Adrenal gland (tissue), 12 donors: ENCODE results near the gene GABPB1. TPM values are rescaled to one million over a fixed set of nuclear protein-coding genes. Genes with fewer than 3 reads are reported as not detected.

ENCODE experiments used
- DNase-seq, 7 donors: peaks; one replicate each; pipeline ENCODE4 v3.0.0-alpha.2; 2019 to 2020
- H3K27ac ChIP-seq, 5 donors: fragments of 200-600 bp; sonication (generic) in 4 of 5; 1 replicate in 3 of 5; 2 replicates in 2 of 5; pipeline versions ENCODE4 v1.5.1 to v1.8.0; 2016 to 2020; ENCODE audit warnings: mild to moderate bottlenecking in 1 of 5
- H3K27me3 ChIP-seq: fragments of 200-600 bp; 2 replicates; pipeline ENCODE4 v1.8.0; 2021
- H3K36me3 ChIP-seq, 2 donors: fragments of 200-600 bp; replicated peaks in 1 of 2; 1 replicate in 1 of 2; 2 replicates in 1 of 2; pipeline versions ENCODE4 v1.5.1 to v1.8.0; 2018 to 2022
- H3K4me1 ChIP-seq, 2 donors: fragments of 200-600 bp; replicated peaks in 1 of 2; 1 replicate in 1 of 2; 2 replicates in 1 of 2; pipeline versions ENCODE4 v1.5.1 to v1.8.0; 2018 to 2021
- H3K4me3 ChIP-seq, 4 donors: fragments of 200-600 bp; sonication (generic) in 3 of 4; one replicate each; pipeline ENCODE4 v1.5.1; 2016 to 2018
- H3K9me3 ChIP-seq, 3 donors: fragments of 200-600 bp; sonication (generic) in 1 of 3; replicated peaks in 1 of 3; 1 replicate in 2 of 3; 2 replicates in 1 of 3; pipeline versions ENCODE4 v1.5.1 to v1.8.0; 2016 to 2021
- CTCF ChIP-seq, 6 experiments: fragments of 450-650 bp in 4 of 6; fragments of 200-600 bp in 2 of 6; sonication (generic) in 1 of 6; IDR thresholded peaks; 1 replicate in 5 of 6; 2 replicates in 1 of 6; pipeline versions ENCODE4 v1.5.1 to v1.8.0; 2016 to 2021; ENCODE audit warnings: antibody characterized with exemption in 6 of 6, mild to moderate bottlenecking in 2 of 6, moderate library complexity in 1 of 6
- POLR2A ChIP-seq, 2 donors: fragments of 450-650 bp; IDR thresholded peaks; one replicate each; pipeline ENCODE4 v1.6.1; 2017; ENCODE audit warnings: antibody characterized with exemption in 2 of 2, mild to moderate bottlenecking in 2 of 2, moderate library complexity in 1 of 2
- WGBS, 4 donors: extraction: QIAGEN DNeasy Blood & Tissue Kit in 2 of 4; methylation state at CpG; one replicate each; pipeline versions ENCODE4 v1.1.5 to v1.1.7; 2013 to 2017; 5-methylcytosine and 5-hydroxymethylcytosine counted together
- intact Hi-C, 2 donors: fragments of 100-400 bp; cut with DNase I; formaldehyde crosslinking; loops; one replicate each; pipeline versions ENCODE4 v1.14.1 to v1.15.0; 2022 to 2023
- polyA plus RNA-seq, 3 donors: library from polyadenylated mRNA; stranded (reverse); fragments of 200-250 nt in 2 of 3; fragments of 350-450 nt in 1 of 3; fragmentation: Illumina TruSeq in 1 of 3; extraction: RNeasy Lipid Tissue Mini Kit (QIAGEN cat#74804) in 1 of 3; gene quantifications; one replicate each; pipeline ENCODE4 v1.2.3, GENCODE V29; 2013 to 2014
- total RNA-seq, 9 donors: library from RNA; depleted of rRNA in 4 of 9; stranded (reverse); fragments of >200 nt in 4 of 9; fragments of 120-200 nt in 1 of 9; fragmentation: NEBNext Ultra II Directional in 1 of 9; extraction: Animal tissue kit (Norgen Biotek cat#: 25700) in 1 of 9; gene quantifications; one replicate each; pipeline versions ENCODE4 v1.1.0 to v1.2.4, GENCODE V29; 2013 to 2023
- donor health status: healthy with polysubstance abuse.
- donor health status: Bipolar disorder and iron deficiency.
- donor health status: DM: yes; HTN: yes; CAD: no.
- donor health status: DM: no; HTN: no; CAD: no.
- donor health status: DM: no; HTN: no; CAD: no.
- donor health status: DM: yes; HTN: yes; CAD: no.

The GABPB1 gene
- total and polyA plus RNA-seq, 12 donors = 3.7 to 24.3 (median 14.7) TPM

GRCh38 chr15:50353251-50353974 lies 1.6 kb downstream of the GABPB1 start:
- Histone ChIP-seq H3K4me1 (peaks cover 19 to 57% of the 10 kb centered on the region in 2 donors), H3K27me3 (no peaks in the 10 kb centered on the region), H3K4me3 (peak overlapping the region; percentile 69 to 96 (median 86)), H3K9me3 (no peaks in the 10 kb centered on the region), H3K36me3 (no peaks in the 10 kb centered on the region), H3K27ac (peak overlapping the region; percentile 96 to 99 (median 98))
- no peak for TF ChIP-seq CTCF (IDR thresholded peaks at IDR 0.05)
- peak in 1 of 2 donors; percentile 19 for TF ChIP-seq POLR2A (IDR thresholded peaks at IDR 0.05)
- intact Hi-C loops = no loop called here
- DNase-seq = peak in 1 of 7 donors; percentile 18
- WGBS, 4 donors = 0 to 2% (median 0%) methylated on average over 6 of the region's 6 CpGs

- H3K27ac ChIP-seq = peak overlapping the region in 1 of 5 donors; percentile 13
- peaks cover 7 to 42% of the 10 kb centered on the region in 2 donors for H3K4me1 ChIP-seq
- WGBS, 4 donors = 78 to 82% (median 80%) methylated on average over 3 of the region's 3 CpGs
Observed at GRCh38 chr15:50350621-50351020, 4.4 kb downstream of the GABPB1 start.

GRCh38 chr15:50345298-50345697 lies 9.7 kb downstream of the GABPB1 start:
- 86 to 93% (median 90%) methylated on average over 5 of the region's 5 CpGs for WGBS, 4 donors
- Histone ChIP-seq H3K4me3 (no peak overlapping the region), H3K27me3 (no peaks in the 10 kb centered on the region), H3K36me3 (no peaks in the 10 kb centered on the region), H3K4me1 (peaks cover 5 to 10% of the 10 kb centered on the region in 2 donors), H3K27ac (no peak overlapping the region), H3K9me3 (no peaks in the 10 kb centered on the region)
- no peak for TF ChIP-seq CTCF (IDR thresholded peaks at IDR 0.05)
- TF ChIP-seq POLR2A (IDR thresholded peaks at IDR 0.05) = no peak
- intact Hi-C loops = no loop called here
- DNase-seq = no peak

More at GRCh38 chr15:50350621-50351020, 4.4 kb downstream of the GABPB1 start:
- Histone ChIP-seq H3K4me3 (no peak overlapping the region), H3K27me3 (no peaks in the 10 kb centered on the region), H3K36me3 (no peaks in the 10 kb centered on the region), H3K9me3 (no peaks in the 10 kb centered on the region)
- TF ChIP-seq POLR2A (IDR thresholded peaks at IDR 0.05) = no peak
- no peak for TF ChIP-seq CTCF (IDR thresholded peaks at IDR 0.05)
- intact Hi-C loops = no loop called here
- no peak for DNase-seq

- Histone ChIP-seq H3K9me3 (no peaks in the 10 kb centered on the region), H3K36me3 (no peaks in the 10 kb centered on the region), H3K4me3 (no peak overlapping the region), H3K4me1 (peaks cover 4 to 5% of the 10 kb centered on the region in 2 donors), H3K27ac (no peak overlapping the region), H3K27me3 (no peaks in the 10 kb centered on the region)
- intact Hi-C loops = no loop called here
- TF ChIP-seq CTCF (IDR thresholded peaks at IDR 0.05) (no peak), POLR2A (IDR thresholded peaks at IDR 0.05) (no peak)
- WGBS, 4 donors = 86 to 93% (median 90%) methylated on average over 3 of the region's 3 CpGs
- no peak for DNase-seq
Observed at GRCh38 chr15:50344006-50344464, 11.0 kb downstream of the GABPB1 start.
